Peyer's patch (tissue), 4 donors: Measurements from ENCODE around the gene BTBD17.

Experiments used
- CTCF ChIP-seq, 6 experiments: fragments of 450-650 bp in 4 of 6; fragments of 200-600 bp in 2 of 6; sonication (generic) in 1 of 6; IDR thresholded peaks; one replicate each; pipeline ENCODE4 v1.5.1; 2017 to 2019; ENCODE audit warnings: antibody characterized with exemption in 6 of 6, mild to moderate bottlenecking in 3 of 6, moderate library complexity in 1 of 6
- POLR2A ChIP-seq, 2 donors: fragments of 450-650 bp; IDR thresholded peaks; one replicate each; pipeline ENCODE4 v1.5.1; 2017; ENCODE audit warnings: antibody characterized with exemption in 2 of 2, mild to moderate bottlenecking in 2 of 2, moderate library complexity in 2 of 2

GRCh38 chr17:74380959-74381808, 19.5 kb upstream of the BTBD17 start:
- TF ChIP-seq CTCF (IDR thresholded peaks at IDR 0.05) (no peak), POLR2A (IDR thresholded peaks at IDR 0.05) (no peak)
